D341Med (cell line): ENCODE data around the gene RPEL1.

Experiments
- DNase-seq: peaks from one replicate; pipeline ENCODE4 v3.0.0; 2012; ENCODE audit warnings: low spot score

The RPEL1 gene

DNA sequence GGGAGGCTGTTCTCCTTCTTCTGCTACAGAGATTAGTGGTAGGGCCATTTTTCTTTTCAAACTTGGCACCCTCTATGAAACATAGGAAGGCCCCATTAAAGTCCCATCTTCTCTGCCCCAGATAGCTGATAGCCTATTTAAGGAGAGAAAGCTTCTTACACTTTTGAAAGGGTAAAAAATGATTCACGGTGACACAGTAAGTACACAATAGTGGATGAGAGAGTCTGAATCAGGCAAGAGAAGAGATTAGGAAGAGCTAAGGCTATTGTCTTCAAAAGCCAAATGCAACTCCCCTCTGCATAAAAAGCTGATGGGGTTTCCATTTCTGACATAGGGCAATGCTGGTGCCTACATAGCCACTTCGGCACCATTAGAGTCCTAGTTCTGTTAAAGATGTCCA is 34.8 kb downstream of the RPEL1 start:
- DNase-seq, result no peak

GRCh38 chr10:103281753-103282152 is 36.1 kb downstream of the RPEL1 start:
- DNase-seq, result peak; percentile 87

DNA sequence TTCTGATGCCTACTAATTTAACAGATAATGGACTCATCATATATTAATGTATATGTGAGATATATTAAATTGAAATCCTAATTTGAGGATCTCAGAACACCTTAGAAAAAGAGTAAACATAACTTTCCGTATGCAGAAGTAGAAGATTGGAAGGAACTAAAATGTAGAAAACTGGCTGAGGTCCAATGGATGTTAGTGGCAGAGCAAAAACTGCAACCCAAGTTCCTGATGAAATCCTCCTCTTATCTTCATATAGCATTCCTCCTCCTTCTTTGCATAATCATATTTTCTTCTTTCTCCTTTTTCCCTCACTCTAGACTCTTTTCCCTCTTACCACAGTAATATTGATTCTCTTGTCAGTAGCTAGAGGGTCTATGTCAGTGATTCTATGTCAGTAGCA is 37.3 kb downstream of the RPEL1 start:
- DNase-seq, result no peak

GRCh38 chr10:103284170-103284569 is 38.5 kb downstream of the RPEL1 start:
- DNase-seq, result no peak

DNA sequence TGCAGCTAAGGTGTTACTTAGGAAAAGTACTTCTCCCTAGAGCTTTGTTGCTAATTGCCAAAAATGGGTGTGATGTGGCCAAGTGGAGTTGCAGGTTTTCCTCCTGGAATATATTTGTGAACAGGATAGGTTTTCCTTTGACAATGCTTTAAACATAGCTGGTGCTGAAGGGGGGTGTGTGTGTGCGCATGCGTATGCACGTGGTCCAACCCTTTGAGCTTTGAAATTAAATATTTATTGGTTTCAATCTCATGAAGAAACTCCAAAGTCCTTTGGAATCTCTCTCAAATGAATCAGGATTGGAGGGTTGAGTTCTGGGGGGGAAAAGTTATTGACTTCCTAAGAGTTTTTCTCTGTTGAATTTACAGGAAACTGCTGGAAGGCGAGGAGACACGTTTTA is 42.3 kb downstream of the RPEL1 start:
- DNase-seq, result no peak

GRCh38 chr10:103291588-103291987 is 45.9 kb downstream of the RPEL1 start:
- DNase-seq, result no peak

DNA sequence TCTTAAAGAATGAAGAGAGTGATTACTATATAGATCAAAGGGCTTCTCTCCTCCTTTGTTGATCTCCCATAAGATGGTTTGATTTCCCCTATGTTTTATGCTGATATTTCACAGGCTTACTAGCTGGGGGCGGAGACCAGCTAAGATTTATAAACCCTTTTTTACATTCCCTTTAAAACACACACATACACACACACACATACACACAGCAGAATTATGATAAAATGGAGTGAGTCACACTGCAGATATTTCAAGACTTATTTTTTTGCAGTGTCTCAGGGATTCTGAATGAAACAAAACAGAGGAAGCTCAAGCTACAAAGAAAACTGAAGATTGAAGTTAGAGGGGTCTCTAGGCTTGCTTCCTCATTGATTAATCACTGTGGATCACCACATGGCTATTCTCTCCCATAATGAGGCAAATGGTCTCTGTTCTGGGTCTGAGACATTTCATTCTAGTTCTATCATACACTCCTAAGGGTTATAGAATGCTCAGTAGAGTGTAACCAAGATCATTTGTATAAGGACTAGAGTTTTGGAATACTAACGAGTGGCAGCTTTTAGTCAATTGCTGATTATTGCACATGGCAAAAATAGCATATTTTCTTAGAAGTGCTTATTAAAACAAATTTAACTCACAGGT is 49.8 kb downstream of the RPEL1 start:
- no peak for DNase-seq
